NCI-H774 (cell line): Measurements from ENCODE around the gene SLC8A1.

Source experiments
- DNase-seq: peaks from one replicate; lab custom pipeline; 2025; lab: John Stamatoyannopoulos, UW

The SLC8A1 gene

DNA sequence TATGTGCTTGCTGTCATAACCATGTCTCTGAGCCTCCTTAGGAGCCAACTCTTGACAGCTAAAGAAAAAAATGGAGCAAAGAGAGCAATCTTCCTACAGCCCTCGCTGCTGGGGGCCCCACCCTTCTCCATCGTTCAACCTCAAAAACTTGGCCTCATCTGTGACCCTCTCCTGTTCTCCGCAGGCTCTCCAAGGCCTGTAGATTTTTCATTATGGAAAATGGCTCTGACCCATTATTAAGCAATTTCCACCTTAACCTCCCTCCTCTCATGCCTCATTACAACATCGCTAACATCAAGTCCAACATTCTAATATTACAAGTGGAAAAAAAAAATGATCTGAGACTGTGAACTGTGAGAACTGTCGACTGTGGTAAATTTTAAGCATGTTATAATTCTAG is 98.7 kb downstream of the SLC8A1 start:
- DNase-seq = no peak

DNA sequence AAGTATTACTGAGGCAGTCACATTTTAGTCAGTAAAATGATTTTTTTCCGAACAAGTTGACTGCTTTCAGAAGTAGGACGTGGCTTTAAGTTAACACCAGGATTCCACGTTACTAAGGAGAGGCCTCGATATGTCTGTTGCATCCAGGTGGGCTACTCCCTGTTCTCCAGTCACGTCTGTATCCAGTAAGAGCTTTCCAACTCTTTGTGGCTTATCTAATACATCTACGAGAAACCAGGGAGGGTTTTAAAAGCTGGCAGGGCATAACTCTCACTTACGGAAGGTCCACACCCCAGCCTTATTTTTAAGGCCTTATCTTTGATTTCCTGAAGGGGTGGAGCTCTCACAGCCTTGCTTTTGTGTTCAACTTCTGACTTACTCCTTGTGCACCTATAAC is 99.2 kb downstream of the SLC8A1 start:
- DNase-seq = no peak

DNA sequence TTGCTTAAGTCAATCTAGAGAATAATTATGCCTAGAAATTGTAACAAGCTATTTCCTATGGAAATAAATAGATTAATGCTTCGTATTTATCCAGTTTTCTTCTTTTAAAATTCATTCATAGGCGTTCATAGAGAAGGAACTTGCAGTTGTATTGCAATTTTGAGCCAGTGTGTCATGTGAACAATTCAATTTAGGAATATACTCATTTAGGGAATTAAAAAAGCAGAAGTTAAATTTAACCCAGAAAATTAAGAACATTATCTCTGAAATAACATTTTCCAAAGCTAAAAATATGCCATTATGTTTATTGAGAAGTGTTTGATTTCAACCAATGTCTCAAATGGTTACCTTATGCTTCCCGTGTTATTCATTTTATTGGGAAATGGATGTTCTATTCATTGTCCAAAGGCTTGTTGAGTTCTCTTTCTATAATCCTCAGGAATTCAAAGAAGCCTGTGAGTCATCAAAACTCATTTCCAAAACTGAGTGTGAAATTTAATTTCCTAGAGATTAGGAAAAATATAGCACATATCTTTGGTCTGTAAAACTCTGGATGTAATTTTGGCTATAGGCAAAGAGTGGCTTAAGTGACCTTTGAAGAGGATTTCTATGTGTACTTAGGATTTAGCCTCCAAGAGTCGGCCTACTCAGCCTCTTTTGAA is 99.7 kb downstream of the SLC8A1 start:
- no peak for DNase-seq

- DNase-seq = no peak
Measured at GRCh38 chr2:40348665-40349064, 103.2 kb downstream of the SLC8A1 start.

DNA sequence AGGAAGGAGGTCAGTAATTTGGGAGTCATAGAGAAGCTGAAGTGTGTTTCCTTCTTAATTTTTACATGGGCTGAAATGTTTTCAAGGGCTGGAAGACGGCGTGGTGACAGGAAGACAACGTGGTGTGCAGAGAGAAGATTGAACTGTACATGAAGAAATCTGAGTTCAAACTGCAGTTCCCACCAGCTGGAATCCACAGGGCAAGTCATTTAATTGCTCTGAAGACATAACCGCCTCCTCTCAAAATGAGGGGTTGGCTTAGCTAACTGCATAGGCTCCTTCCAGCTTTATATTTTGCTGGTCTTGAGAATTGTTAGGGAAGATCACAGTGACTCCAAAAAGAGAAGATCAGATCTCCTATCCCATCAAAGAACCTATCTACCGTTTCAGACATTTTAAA is 103.9 kb downstream of the SLC8A1 start:
- DNase-seq = no peak

- DNase-seq = no peak
Measured at GRCh38 chr2:40346535-40347354, 105.1 kb downstream of the SLC8A1 start.

DNA sequence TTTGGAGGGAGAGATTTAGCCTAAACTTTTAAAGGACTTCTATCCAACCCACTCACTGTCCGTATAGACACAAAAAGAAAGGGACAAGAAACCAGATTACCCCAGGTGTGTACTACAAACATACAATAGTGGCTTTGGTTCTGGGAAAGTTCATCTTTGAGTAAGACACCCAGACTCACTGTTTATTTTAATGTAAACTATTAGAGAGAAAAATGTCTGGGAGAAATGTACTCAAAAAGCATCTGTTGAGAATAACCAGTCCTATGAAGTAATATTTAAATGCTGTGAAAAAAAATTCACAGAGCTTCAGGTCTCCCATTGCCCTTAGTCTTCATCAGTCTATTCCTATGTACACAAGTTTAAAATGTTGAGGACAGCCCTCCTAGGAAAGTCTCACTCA is 107.5 kb downstream of the SLC8A1 start:
- no peak for DNase-seq

GRCh38 chr2:40343902-40344301 is 108.0 kb downstream of the SLC8A1 start:
- no peak for DNase-seq

DNA sequence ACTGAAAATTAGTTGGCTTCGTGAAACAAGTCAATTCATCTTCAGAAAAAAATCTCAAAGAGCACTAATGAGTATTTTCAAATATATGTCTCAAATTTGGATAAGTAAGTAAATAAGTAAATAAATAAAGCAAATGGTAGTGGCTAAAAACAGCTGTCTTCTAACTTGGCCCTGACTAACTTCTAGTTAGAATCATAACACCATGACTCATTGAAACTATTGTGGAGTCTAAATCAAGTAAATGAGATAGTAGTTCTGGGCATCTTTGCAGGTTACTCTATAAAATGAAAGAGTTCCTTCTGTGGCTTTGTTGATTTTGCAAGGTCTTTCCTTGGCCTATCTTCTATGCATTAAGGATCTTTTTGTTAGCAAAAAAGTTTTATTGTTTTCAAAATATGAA is 110.7 kb downstream of the SLC8A1 start:
- DNase-seq = no peak

- no peak for DNase-seq
Measured at GRCh38 chr2:40339026-40339425, 112.9 kb downstream of the SLC8A1 start.

- DNase-seq = no peak
Measured at GRCh38 chr2:40332191-40332826, 119.6 kb downstream of the SLC8A1 start.

DNA sequence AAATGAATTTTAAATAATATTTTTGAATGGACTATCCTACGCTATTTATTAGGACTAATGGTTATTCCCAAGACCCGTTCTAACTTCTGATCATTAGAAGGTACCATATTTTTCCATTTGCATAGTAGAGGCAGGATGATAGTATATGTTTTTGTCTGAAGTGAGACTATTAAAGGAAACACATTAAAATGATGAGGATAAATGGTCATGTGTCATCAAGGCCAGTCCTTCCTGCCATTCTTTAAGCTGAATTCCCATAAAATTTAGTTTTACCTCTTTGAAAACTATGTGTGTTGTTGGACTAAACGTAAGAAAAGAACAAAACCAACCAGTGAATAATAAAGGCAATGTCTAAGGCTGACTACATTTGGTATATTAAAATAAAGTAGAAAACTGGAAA is 121.8 kb downstream of the SLC8A1 start:
- no peak for DNase-seq

GRCh38 chr2:40329739-40330030 is 122.2 kb downstream of the SLC8A1 start:
- no peak for DNase-seq

GRCh38 chr2:40325116-40325515 is 126.8 kb downstream of the SLC8A1 start:
- DNase-seq = no peak

DNA sequence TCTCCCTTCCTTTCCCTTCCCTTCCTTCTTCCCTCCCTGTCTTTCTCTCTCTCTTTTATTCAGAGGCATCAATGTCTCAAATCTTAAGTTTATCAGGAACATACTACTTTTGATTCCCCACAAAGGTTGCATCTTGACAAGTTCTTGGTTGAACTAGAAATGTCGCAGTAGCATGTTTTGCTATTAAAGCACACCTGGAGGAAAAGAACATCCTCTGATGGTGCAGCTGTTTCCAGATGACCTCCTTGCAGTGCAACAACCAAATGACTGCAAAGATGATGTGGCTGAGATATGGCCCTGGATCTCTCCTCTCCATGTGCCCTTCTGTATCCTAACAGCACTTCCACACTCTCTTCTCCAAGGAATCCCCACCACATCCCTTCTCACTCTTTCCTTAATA is 127.2 kb downstream of the SLC8A1 start:
- no peak for DNase-seq

DNA sequence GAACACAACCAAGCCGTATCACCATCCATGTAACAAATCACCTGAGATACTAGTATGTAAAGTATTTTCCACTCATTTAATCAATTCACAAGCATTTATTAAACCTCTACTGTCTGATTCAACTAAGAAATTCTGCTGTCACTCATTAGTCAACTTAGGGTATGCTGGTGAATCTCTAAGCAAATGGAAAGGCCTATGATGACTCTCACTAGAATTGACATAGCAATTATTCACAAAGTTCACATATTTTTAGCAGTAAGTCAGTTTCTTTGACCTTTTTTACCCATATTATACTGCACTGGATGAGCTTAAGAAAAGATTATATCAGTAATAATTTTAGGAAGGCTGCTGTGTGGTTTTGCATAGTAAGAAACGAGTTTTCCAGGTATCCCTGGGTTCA is 130.1 kb downstream of the SLC8A1 start:
- DNase-seq = no peak

DNA sequence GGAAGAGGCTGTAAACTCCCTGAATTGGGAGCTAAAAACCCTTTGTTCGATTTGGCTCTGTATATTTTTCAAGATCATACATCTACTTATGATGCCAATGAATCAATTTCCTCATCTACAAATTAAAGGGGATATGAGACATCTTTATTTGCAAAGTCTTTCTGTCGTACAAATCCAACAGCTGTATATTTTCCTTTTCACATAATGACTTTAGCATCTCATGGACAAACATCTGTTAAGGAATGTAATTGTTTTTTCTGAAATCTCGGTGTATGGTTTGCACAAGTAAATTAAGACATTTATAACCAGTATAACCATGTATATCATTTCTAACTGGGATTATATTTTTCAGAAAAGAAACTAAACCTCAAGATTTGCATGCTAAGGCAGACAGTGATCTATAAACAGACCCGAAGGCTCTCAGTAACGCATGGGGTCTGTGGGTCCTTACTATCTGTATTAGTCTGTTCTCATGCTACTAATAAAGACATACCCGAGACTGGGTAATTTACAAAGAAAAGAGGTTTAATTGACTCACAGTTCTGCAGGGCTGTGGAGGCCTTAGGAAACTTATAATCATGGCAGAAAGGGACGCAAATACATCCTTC is 130.8 kb downstream of the SLC8A1 start:
- no peak for DNase-seq

GRCh38 chr2:40318921-40319320 is 133.0 kb downstream of the SLC8A1 start:
- DNase-seq = no peak

- no peak for DNase-seq
Measured at GRCh38 chr2:40317761-40318160, 134.1 kb downstream of the SLC8A1 start.

GRCh38 chr2:40317046-40317445 is 134.8 kb downstream of the SLC8A1 start:
- no peak for DNase-seq

GRCh38 chr2:40316620-40317019 is 135.3 kb downstream of the SLC8A1 start:
- DNase-seq = no peak

GRCh38 chr2:40315683-40316082 is 136.2 kb downstream of the SLC8A1 start:
- DNase-seq = no peak

DNA sequence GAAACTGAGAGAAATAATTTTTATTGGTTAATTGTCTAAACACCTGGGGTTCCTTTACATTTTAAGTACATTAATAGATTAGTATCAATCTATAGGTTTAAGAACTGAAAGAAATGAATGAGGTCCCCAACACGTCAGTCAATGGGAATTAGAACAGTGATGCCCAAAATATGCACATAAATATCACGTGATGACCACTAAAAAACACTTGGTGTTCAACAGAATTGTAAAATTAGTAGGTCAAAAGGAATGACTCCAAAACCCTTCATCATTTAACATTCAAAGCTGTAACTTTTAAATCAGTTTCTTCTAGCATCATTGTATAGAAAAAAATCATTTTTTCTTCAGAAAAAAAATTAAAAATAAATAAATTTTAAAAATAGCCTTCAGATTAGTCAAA is 140.9 kb downstream of the SLC8A1 start:
- DNase-seq = no peak
